ENCODE results near the gene P2RY6. TPM values are rescaled to one million over a fixed set of nuclear protein-coding genes. Genes with fewer than 3 reads are reported as not detected.

The P2RY6 gene
- total and polyA plus RNA-seq, 10 of the 15 experiments (the other 5 are each of a cell fraction or from before 2014, with no cell fraction given): 0.05 to 0.90 (median 0.22) TPM; not detected in 4

DNA sequence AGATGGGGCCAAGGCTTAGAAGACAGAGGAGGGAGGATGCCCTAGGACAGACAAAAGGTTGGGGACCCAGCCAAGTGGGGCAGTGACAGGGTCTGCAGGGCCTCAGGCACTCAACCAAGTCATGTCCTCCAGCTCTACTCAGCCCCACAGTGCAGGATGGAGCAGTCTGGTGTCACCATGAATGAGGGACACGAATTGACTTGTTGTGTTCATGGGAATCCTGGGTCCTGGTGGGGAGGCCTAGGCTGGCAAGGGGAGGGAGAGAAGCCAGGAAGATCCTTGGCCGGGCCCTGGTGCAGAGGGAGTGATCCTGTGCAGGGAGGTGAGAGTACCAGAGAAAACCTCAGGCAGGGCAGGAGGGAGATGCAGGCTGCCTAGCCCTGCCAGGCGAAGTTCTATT, 12.0 kb downstream of the P2RY6 start:
- ChIA-PET CTCF (interaction anchor here (10.6 kb wide), 1 partner anchor 99 kb away, joined by 116 read pairs; no protein-coding TSS in a partner anchor), RAD21 (ENCODE audit: unreplicated experiment) (no interaction called here), SMC1A (ENCODE audit: uncharacterized antibody, unreplicated experiment) (no interaction called here), POLR2A (no interaction called here)
- Histone ChIP-seq H3K4me3 (no peak overlapping the region), H3K27me3 (replicated peaks in 1 of 2; ENCODE audit: control insufficient read depth in 2 of 2, insufficient read depth in 2 of 2, low read length in 1 of 2) (no peaks in the 10 kb centered on the region), H3K9me3 (replicated peaks; ENCODE audit: control insufficient read depth, insufficient read depth, low read length) (no peaks in the 10 kb centered on the region), H3K9ac (ENCODE audit: control insufficient read depth, insufficient read depth, low read length) (no peak overlapping the region), H2AFZ (ENCODE audit: control insufficient read depth, low read depth, low read length) (no peak overlapping the region), H3K27ac (ENCODE audit: control insufficient read depth, insufficient read depth) (no peak overlapping the region), H3K79me2 (ENCODE audit: control insufficient read depth, insufficient read depth, low read length) (no peaks in the 10 kb centered on the region), H3K36me3 (ENCODE audit: control insufficient read depth in 2 of 2, insufficient read depth in 2 of 2, low read length in 1 of 2) (no peaks in the 10 kb centered on the region), H3K4me2 (ENCODE audit: control insufficient read depth, insufficient read depth) (no peak overlapping the region), H3K4me1 (ENCODE audit: control insufficient read depth, insufficient read depth, low read length) (peaks cover 18% of the 10 kb centered on the region), H4K20me1 (ENCODE audit: control insufficient read depth, insufficient read depth) (no peaks in the 10 kb centered on the region)
- ATAC-seq: no peak
- no peak for FAIRE-seq
- in situ Hi-C loops (cut with MboI): no loop called here
- DNase-seq (ENCODE audit: low read depth, low spot score): no peak
- BruUV-seq (replicated peaks): no TSS peak
- intact Hi-C loops (cut with micrococcal nuclease; ENCODE audit: unreplicated experiment): no loop called here
- 20% methylated on average over 3 of the region's 3 CpGs for WGBS (ENCODE audit: insufficient coverage, insufficient replicate concordance, low lambda C conversion rate, missing lambda C conversion rate)
- TF ChIP-seq E2F4 (IDR thresholded peaks at IDR 0.05; ENCODE audit: low read depth, low read length): no peak
- TF ChIP-seq TBL1XR1 (IDR thresholded peaks at IDR 0.05; ENCODE audit: low read depth, low read length): no peak
- TF ChIP-seq ELK1 (IDR thresholded peaks at IDR 0.05; ENCODE audit: low read depth, low read length): no peak
- TF ChIP-seq JUNB (IDR thresholded peaks at IDR 0.05): no peak
- TF ChIP-seq NR2C1 (IDR thresholded peaks at IDR 0.05): no peak
- TF ChIP-seq WRNIP1 (IDR thresholded peaks at IDR 0.05; ENCODE audit: borderline replicate concordance, low read depth, low read length): no peak
- no peak for TF ChIP-seq RAD21 (IDR thresholded peaks at IDR 0.05; ENCODE audit: insufficient read depth, low read depth, low read length)
- TF ChIP-seq SMAD1 (IDR thresholded peaks at IDR 0.05; ENCODE audit: low read depth, partially characterized antibody): no peak
- no peak for TF ChIP-seq NFIC (IDR thresholded peaks at IDR 0.05; ENCODE audit: low read depth, low read length)
- TF ChIP-seq HDGF (IDR thresholded peaks at IDR 0.05): no peak
- TF ChIP-seq, protein P1, sequence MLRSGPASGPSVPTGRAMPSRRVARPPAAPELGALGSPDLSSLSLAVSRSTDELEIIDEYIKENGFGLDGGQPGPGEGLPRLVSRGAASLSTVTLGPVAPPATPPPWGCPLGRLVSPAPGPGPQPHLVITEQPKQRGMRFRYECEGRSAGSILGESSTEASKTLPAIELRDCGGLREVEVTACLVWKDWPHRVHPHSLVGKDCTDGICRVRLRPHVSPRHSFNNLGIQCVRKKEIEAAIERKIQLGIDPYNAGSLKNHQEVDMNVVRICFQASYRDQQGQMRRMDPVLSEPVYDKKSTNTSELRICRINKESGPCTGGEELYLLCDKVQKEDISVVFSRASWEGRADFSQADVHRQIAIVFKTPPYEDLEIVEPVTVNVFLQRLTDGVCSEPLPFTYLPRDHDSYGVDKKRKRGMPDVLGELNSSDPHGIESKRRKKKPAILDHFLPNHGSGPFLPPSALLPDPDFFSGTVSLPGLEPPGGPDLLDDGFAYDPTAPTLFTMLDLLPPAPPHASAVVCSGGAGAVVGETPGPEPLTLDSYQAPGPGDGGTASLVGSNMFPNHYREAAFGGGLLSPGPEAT (IDR thresholded peaks at IDR 0.05; ENCODE audit: low read depth): no peak
- TF ChIP-seq BHLHE40 (IDR thresholded peaks at IDR 0.05; ENCODE audit: borderline replicate concordance in 1 of 2, low read depth in 2 of 2, low read length in 1 of 2): no peak
- no peak for TF ChIP-seq SP1 (IDR thresholded peaks at IDR 0.05; ENCODE audit: low read depth, low read length)
- no peak for TF ChIP-seq CHD1 (IDR thresholded peaks at IDR 0.05; ENCODE audit: low read depth, low read length)
- no peak for TF ChIP-seq ZNF274 (IDR thresholded peaks at IDR 0.05; ENCODE audit: insufficient read depth, insufficient read length)
- TF ChIP-seq DPF2 (IDR thresholded peaks at IDR 0.05): no peak
- TF ChIP-seq KLF5 (IDR thresholded peaks at IDR 0.05; ENCODE audit: partially characterized antibody): no peak
- TF ChIP-seq MYC (IDR thresholded peaks at IDR 0.05; ENCODE audit: insufficient read depth, insufficient read length, insufficient replicate concordance, low read length, severe bottlenecking): no peak
- TF ChIP-seq ZNF687 (IDR thresholded peaks at IDR 0.05): no peak
